IMR-90 (cell line): ENCODE data around the gene DIAPH1. TPM values are rescaled to one million over a fixed set of nuclear protein-coding genes. Genes with fewer than 3 reads are reported as not detected.

Experiments
- ATAC-seq: fragments of 200-7000 bp; cut with Tn5 transposase; 2 replicates; pipeline ENCODE4 v1.9.1; 2020; ENCODE audit warnings: low read depth, mild to moderate bottlenecking, moderate library complexity
- BruUV-seq: library from RNA; stranded (reverse); fragments of 400-500 nt; replicated peaks from 2 replicates; lab custom pipeline; 2021; lab: Mats Ljungman, UMichigan
- CTCF ChIA-PET: fragments of 300-600 bp; formaldehyde crosslinking; extraction: SDS; loops from one replicate; lab custom pipeline; 2021; ENCODE audit warnings: antibody characterized with exemption; lab: Yijun Ruan, JAX
- POLR2A ChIA-PET: fragments of 300-600 bp; sonication (Branson Sonifier 250); formaldehyde crosslinking; loops from one replicate; lab custom pipeline; 2022; ENCODE audit warnings: antibody characterized with exemption; ENCODE audit not compliant: unreplicated experiment; lab: Charles Lee
- DNase-seq: peaks from one replicate; pipeline ENCODE4 v3.0.0; 2013
- H2AFZ ChIP-seq: replicated peaks from 2 replicates; pipeline ENCODE3; 2013; ENCODE audit warnings: low read length, mild to moderate bottlenecking; ENCODE audit not compliant: poor library complexity
- H2AK5ac ChIP-seq: 2 replicates; pipeline ENCODE4 v1.6.1; 2013; ENCODE audit warnings: low read depth, low read length, inconsistent platforms
- H2AK9ac ChIP-seq: replicated peaks from 2 replicates; pipeline ENCODE3; 2013; ENCODE audit warnings: mild to moderate bottlenecking, low read depth, low read length, moderate library complexity; ENCODE audit not compliant: poor library complexity
- H2BK120ac ChIP-seq: 2 replicates; pipeline ENCODE4 v1.6.1; 2013; ENCODE audit warnings: low read depth, low read length, inconsistent platforms
- H2BK15ac ChIP-seq: 3 replicates; pipeline ENCODE4 v1.6.1; 2013; ENCODE audit warnings: low read depth, low read length, inconsistent platforms
- H2BK20ac ChIP-seq: 2 replicates; pipeline ENCODE4 v1.6.1; 2013; ENCODE audit warnings: low read depth, mild to moderate bottlenecking, inconsistent platforms, low read length, moderate library complexity
- H2BK5ac ChIP-seq: 2 replicates; pipeline ENCODE4 v1.6.1; 2013; ENCODE audit warnings: mild to moderate bottlenecking, low read depth, low read length, inconsistent platforms; ENCODE audit not compliant: poor library complexity, severe bottlenecking
- H3K14ac ChIP-seq: replicated peaks from 2 replicates; pipeline ENCODE4 v1.6.1; 2013; ENCODE audit warnings: low read depth, low read length, inconsistent platforms
- H3K18ac ChIP-seq: 2 replicates; pipeline ENCODE4 v1.6.1; 2013; ENCODE audit warnings: low read depth, low read length, control low read depth
- H3K23ac ChIP-seq: 2 replicates; pipeline ENCODE4 v1.6.1; 2013; ENCODE audit warnings: low read depth, low read length, inconsistent platforms
- H3K27ac ChIP-seq: 2 replicates; pipeline ENCODE4 v1.5.1; 2013; ENCODE audit warnings: mild to moderate bottlenecking, control low read depth, low read length; ENCODE audit not compliant: insufficient read depth
- H3K27me3 ChIP-seq: 2 replicates; pipeline ENCODE4 v1.6.1; 2013; ENCODE audit warnings: low read length; ENCODE audit not compliant: control insufficient read depth, insufficient read depth
- H3K36me3 ChIP-seq: 2 replicates; pipeline ENCODE4 v1.6.1; 2013; ENCODE audit warnings: low read length, mixed read lengths; ENCODE audit not compliant: control insufficient read depth, insufficient read depth
- H3K4ac ChIP-seq: 2 replicates; pipeline ENCODE4 v1.6.1; 2013; ENCODE audit warnings: low read depth, low read length, inconsistent platforms
- H3K4me1 ChIP-seq: 2 replicates; pipeline ENCODE4 v1.6.1; 2013; ENCODE audit warnings: low read length, mixed read lengths; ENCODE audit not compliant: control insufficient read depth, insufficient read depth
- H3K4me2 ChIP-seq: 2 replicates; pipeline ENCODE4 v1.6.1; 2013; ENCODE audit warnings: low read depth, mild to moderate bottlenecking, control low read depth, low read length, moderate library complexity
- H3K4me3 ChIP-seq: 2 replicates; pipeline ENCODE4 v1.5.1; 2013; ENCODE audit warnings: low read depth, mild to moderate bottlenecking, control low read depth, low read length, moderate library complexity; ENCODE audit not compliant: insufficient read depth
- H3K56ac ChIP-seq: 2 replicates; pipeline ENCODE4 v1.6.1; 2013; ENCODE audit warnings: low read length, inconsistent platforms; ENCODE audit not compliant: insufficient read depth; ENCODE audit errors: extremely low read depth
- H3K79me1 ChIP-seq, 2 experiments: 2 replicates each; pipeline ENCODE4 v1.6.1; 2013; ENCODE audit warnings: low read length in 2 of 2, inconsistent platforms in 1 of 2, low read depth in 1 of 2
- H3K9ac ChIP-seq: 2 replicates; pipeline ENCODE4 v1.6.1; 2013; ENCODE audit warnings: low read depth, low read length, control low read depth
- H3K9me1 ChIP-seq: 2 replicates; pipeline ENCODE4 v1.6.1; 2013; ENCODE audit warnings: low read length, inconsistent platforms; ENCODE audit not compliant: insufficient read depth
- H3K9me3 ChIP-seq: 2 replicates; pipeline ENCODE4 v1.6.1; 2013; ENCODE audit warnings: low read length; ENCODE audit not compliant: control insufficient read depth, insufficient read depth
- H4K20me1 ChIP-seq: 2 replicates; pipeline ENCODE4 v1.6.1; 2013; ENCODE audit warnings: low read length, inconsistent platforms; ENCODE audit not compliant: insufficient read depth
- H4K5ac ChIP-seq: 2 replicates; pipeline ENCODE4 v1.6.1; 2013; ENCODE audit warnings: mild to moderate bottlenecking, low read depth, low read length, control low read depth
- H4K8ac ChIP-seq, 2 experiments: 2 replicates each; pipeline ENCODE4 v1.6.1; 2013; ENCODE audit warnings: low read depth in 2 of 2, low read length in 2 of 2, control low read depth in 1 of 2, inconsistent platforms in 1 of 2
- H4K91ac ChIP-seq: 2 replicates; pipeline ENCODE4 v1.6.1; 2013; ENCODE audit warnings: low read depth, low read length, inconsistent platforms; ENCODE audit not compliant: insufficient read depth
- BHLHE40 ChIP-seq: fragments of 150-350 bp; IDR thresholded peaks from 2 replicates; pipeline ENCODE4 v1.6.1; 2016; ENCODE audit warnings: mild to moderate bottlenecking, low read depth, low read length
- CEBPB ChIP-seq: IDR thresholded peaks from 2 replicates; pipeline ENCODE4 v1.6.1; 2012; ENCODE audit warnings: low read depth, low read length, improper control_type of control experiment
- CHD1 ChIP-seq: IDR thresholded peaks from 2 replicates; pipeline ENCODE4 v1.6.1; 2012; ENCODE audit warnings: low read depth, low read length, improper control_type of control experiment
- FOS ChIP-seq: fragments of 150-350 bp; IDR thresholded peaks from 2 replicates; pipeline ENCODE4 v1.6.1; 2016; ENCODE audit warnings: low read depth, low read length
- MAFK ChIP-seq: IDR thresholded peaks from 2 replicates; pipeline ENCODE4 v1.6.1; 2012; ENCODE audit warnings: low read depth, low read length, improper control_type of control experiment
- MAZ ChIP-seq: IDR thresholded peaks from 2 replicates; pipeline ENCODE4 v1.6.1; 2012; ENCODE audit warnings: low read depth, mild to moderate bottlenecking, low read length, improper control_type of control experiment, moderate library complexity, borderline replicate concordance
- MXI1 ChIP-seq: IDR thresholded peaks from 2 replicates; pipeline ENCODE4 v1.6.1; 2012; ENCODE audit warnings: low read depth, mild to moderate bottlenecking, low read length, moderate library complexity, borderline replicate concordance
- NFE2L2 ChIP-seq: fragments of 150-350 bp; IDR thresholded peaks from 2 replicates; pipeline ENCODE4 v1.6.1; 2016; ENCODE audit warnings: low read depth, mild to moderate bottlenecking, low read length
- POLR2A ChIP-seq: IDR thresholded peaks from 2 replicates; pipeline ENCODE4 v1.6.1; 2012; ENCODE audit warnings: mild to moderate bottlenecking, low read depth, low read length
- RAD21 ChIP-seq: IDR thresholded peaks from 2 replicates; pipeline ENCODE4 v1.6.1; 2012; ENCODE audit warnings: low read length, improper control_type of control experiment
- RCOR1 ChIP-seq: IDR thresholded peaks from 2 replicates; pipeline ENCODE4 v1.6.1; 2012; ENCODE audit warnings: mild to moderate bottlenecking, low read length, improper control_type of control experiment; ENCODE audit not compliant: insufficient replicate concordance
- RFX5 ChIP-seq: IDR thresholded peaks from 2 replicates; pipeline ENCODE4 v1.8.0; 2012; ENCODE audit warnings: low read depth, mild to moderate bottlenecking, low read length, moderate library complexity
- SMC3 ChIP-seq: fragments of 150-350 bp; IDR thresholded peaks from 2 replicates; pipeline ENCODE4 v1.6.1; 2016; ENCODE audit warnings: low read depth, mild to moderate bottlenecking, antibody characterized with exemption, low read length, moderate library complexity
- WGBS, 2 experiments: methylation state at CpG; one replicate each; pipeline versions ENCODE4 v1.1.5 to v1.1.7; 2013; ENCODE audit warnings: missing lambda C conversion rate in 2 of 2; ENCODE audit not compliant: insufficient read length in 1 of 2; ENCODE audit errors: extremely low coverage in 2 of 2; 5-methylcytosine and 5-hydroxymethylcytosine counted together
- dilution Hi-C: fragments of 300-500 bp; cut with HindIII; formaldehyde crosslinking; loops from one replicate; pipeline ENCODE4 v1.14.3; 2018; ENCODE audit warnings: low sequenced_read_pairs; ENCODE audit not compliant: unreplicated experiment
- in situ Hi-C: fragments of 300-500 bp; cut with MboI; formaldehyde crosslinking; loops from 3 replicates; pipeline ENCODE4 v1.14.3; 2019; ENCODE audit warnings: low sequenced_read_pairs, inconsistent platforms, mixed read lengths
- intact Hi-C: fragments of 100-400 bp; cut with micrococcal nuclease; formaldehyde crosslinking; loops from 2 replicates; pipeline ENCODE4 v1.10.0; 2022
- polyA plus RNA-seq, 3 experiments: library from polyadenylated mRNA; depleted of rRNA; stranded (reverse); fragments of >200 nt; gene quantifications; 2 replicates each; pipeline ENCODE4 v1.2.3, GENCODE V29; 2012; ENCODE audit warnings: low replicate concordance in 1 of 3
- total RNA-seq: library from RNA; depleted of rRNA; stranded (reverse); fragments of >200 nt; gene quantifications from 2 replicates; pipeline ENCODE4 v1.2.3, GENCODE V29; 2012
- TF ChIP-seq, protein P1 (sequence below): fragments of 150-350 bp; IDR thresholded peaks from 2 replicates; pipeline ENCODE4 v1.6.1; 2016; ENCODE audit warnings: low read depth, mild to moderate bottlenecking, low read length, moderate library complexity, borderline replicate concordance

The DIAPH1 gene
- total and polyA plus RNA-seq, 2 of the 4 experiments (the other 2 are of a cell fraction) = 12.0 to 37.4 TPM

DNA sequence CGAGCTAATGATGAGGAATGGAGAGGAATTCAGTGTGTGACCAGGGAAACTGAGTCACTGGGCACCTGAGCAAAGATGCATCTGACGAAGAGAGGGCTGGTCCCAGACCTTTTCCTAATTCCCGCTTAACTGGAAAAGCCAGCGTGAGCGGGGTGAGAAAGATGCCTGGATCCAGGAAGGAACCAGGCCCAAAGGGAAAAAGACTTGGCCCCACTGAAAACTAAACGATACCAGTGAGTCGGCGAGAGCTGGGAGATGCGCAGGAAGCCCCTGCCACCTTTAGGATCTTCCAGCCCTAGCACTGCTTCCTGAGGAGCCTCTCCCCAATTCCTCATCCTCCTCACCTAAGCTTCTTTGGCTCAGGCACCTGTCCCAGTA, 32.9 kb upstream of the DIAPH1 start:
- Histone ChIP-seq H3K18ac (peak overlapping the region; percentile 40; the same call in 1 of the 2 replicates), H3K9ac (peak overlapping the region; percentile 62), H3K56ac (no peak overlapping the region), H3K4me3 (peak overlapping the region; percentile 78), H2BK120ac (0 out of 2 replicates have a peak overlapping the region, but pooled peaks have one; percentile 1), H4K5ac (peak overlapping the region; percentile 87; the same call in 1 of the 2 replicates), H3K79me1 (peaks cover 10 to 17% of the 10 kb centered on the region in 2 experiments), H3K23ac (no peak overlapping the region), H2BK15ac (peak overlapping the region; percentile 36; the same call in 1 of the 3 replicates), H4K91ac (no peak overlapping the region; the same call in 1 of the 2 replicates), H3K27me3 (no peaks in the 10 kb centered on the region), H2BK20ac (no peak overlapping the region), H3K14ac (0 out of 2 replicates have a peak overlapping the region, but pooled peaks have one; percentile 71), H3K4me2 (peak overlapping the region; percentile 81), H3K4ac (peak overlapping the region; percentile 57), H3K4me1 (peaks cover 13% of the 10 kb centered on the region; the same call in 1 of the 2 replicates), H4K8ac (peak overlapping the region; percentile 72 to 98; a peak in 3 of 4 replicates), H3K36me3 (peaks cover 25% of the 10 kb centered on the region), H3K27ac (no peak overlapping the region; the same call in 1 of the 2 replicates), H3K9me3 (no peaks in the 10 kb centered on the region), H2AFZ (peak overlapping the region; percentile 59), H2AK9ac (peak overlapping the region; percentile 56), H3K9me1 (no peaks in the 10 kb centered on the region; the same call in 1 of the 2 replicates), H2AK5ac (peak overlapping the region; percentile 92), H4K20me1 (peaks cover 3% of the 10 kb centered on the region; the same call in 1 of the 2 replicates), H2BK5ac (no peak overlapping the region)
- ATAC-seq (no peak), DNase-seq (no peak)
- CTCF ChIA-PET = no interaction called here
- no TSS peak for BruUV-seq
- POLR2A ChIA-PET = no interaction called here
- in situ Hi-C loops (no loop called here), intact Hi-C loops (no loop called here), dilution Hi-C loops (no loop called here)
- TF ChIP-seq, protein P1, sequence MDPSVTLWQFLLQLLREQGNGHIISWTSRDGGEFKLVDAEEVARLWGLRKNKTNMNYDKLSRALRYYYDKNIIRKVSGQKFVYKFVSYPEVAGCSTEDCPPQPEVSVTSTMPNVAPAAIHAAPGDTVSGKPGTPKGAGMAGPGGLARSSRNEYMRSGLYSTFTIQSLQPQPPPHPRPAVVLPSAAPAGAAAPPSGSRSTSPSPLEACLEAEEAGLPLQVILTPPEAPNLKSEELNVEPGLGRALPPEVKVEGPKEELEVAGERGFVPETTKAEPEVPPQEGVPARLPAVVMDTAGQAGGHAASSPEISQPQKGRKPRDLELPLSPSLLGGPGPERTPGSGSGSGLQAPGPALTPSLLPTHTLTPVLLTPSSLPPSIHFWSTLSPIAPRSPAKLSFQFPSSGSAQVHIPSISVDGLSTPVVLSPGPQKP = no peak
- no peak for TF ChIP-seq MAZ
- TF ChIP-seq RAD21 = no peak
- no peak for TF ChIP-seq MXI1
- no peak for TF ChIP-seq CHD1
- TF ChIP-seq RFX5 = no peak
- TF ChIP-seq SMC3 = no peak
- no peak for TF ChIP-seq RCOR1
- no peak for TF ChIP-seq NFE2L2
- TF ChIP-seq FOS = no peak
- no peak for TF ChIP-seq BHLHE40
- TF ChIP-seq CEBPB = no peak
- no peak for TF ChIP-seq POLR2A
- no peak for TF ChIP-seq MAFK
- 66% methylated on average over 8 of the region's 9 CpGs; no CpG with 5 or more reads in 1 of the 2 experiments for WGBS, 2 experiments
